Measurements from ENCODE around the gene PAM. TPM values are rescaled to one million over a fixed set of nuclear protein-coding genes. Genes with fewer than 3 reads are reported as not detected.

Gene PAM
- polyA plus RNA-seq, 1 donor (not counting 4 experiments of a cell fraction or from before 2014, with no cell fraction given): 149 TPM

- FAIRE-seq: no peak
- H4K20me1 ChIP-seq (ENCODE audit: control insufficient read depth, extremely low read depth, insufficient read depth, low read length): no peaks in the 10 kb centered on the region
- H3K4me2 ChIP-seq (ENCODE audit: control insufficient read depth, extremely low read depth, insufficient read depth, low read depth, low read length): no peak overlapping the region
- H3K4me1 ChIP-seq (ENCODE audit: control insufficient read depth, extremely low read depth, insufficient read depth, low read length): no peaks in the 10 kb centered on the region
- no peak overlapping the region for H3K4me3 ChIP-seq (ENCODE audit: control insufficient read depth in 2 of 3, extremely low read depth in 1 of 3, insufficient read depth in 2 of 3, low read depth in 1 of 3, low read length in 3 of 3)
- TF ChIP-seq EZH2 (IDR thresholded peaks at IDR 0.05; ENCODE audit: low read length): no peak
- no peak for TF ChIP-seq CTCF (optimal IDR thresholded peaks at IDR 0.05 in 1 of 3, IDR thresholded peaks at IDR 0.05 in 1 of 3, conservative IDR thresholded peaks at IDR 0.05 in 1 of 3; ENCODE audit: extremely low read depth in 1 of 3, insufficient read depth in 2 of 3, low read length in 3 of 3)
- DNase-seq (ENCODE audit: low read depth, low spot score): no peak
- H3K79me2 ChIP-seq (ENCODE audit: control insufficient read depth, insufficient read depth, low read length): no peaks in the 10 kb centered on the region
- H3K9me3 ChIP-seq (ENCODE audit: control insufficient read depth, low read depth, low read length): no peaks in the 10 kb centered on the region
- peaks cover 0 to 4% of the 10 kb centered on the region in 2 experiments for H3K36me3 ChIP-seq (ENCODE audit: control insufficient read depth in 2 of 2, extremely low read depth in 1 of 2, insufficient read depth in 2 of 2, low read length in 2 of 2)
- no peak overlapping the region for H2AFZ ChIP-seq (ENCODE audit: control insufficient read depth, low read length)
- H3K27me3 ChIP-seq (ENCODE audit: control insufficient read depth, extremely low read depth, insufficient read depth, low read length): no peaks in the 10 kb centered on the region
- no peak overlapping the region for H3K27ac ChIP-seq (ENCODE audit: control insufficient read depth, insufficient read depth, low read length)
- H3K9me1 ChIP-seq (ENCODE audit: control insufficient read depth, extremely low read depth, insufficient read depth, low read length): no peaks in the 10 kb centered on the region
- dilution Hi-C loops (cut with MboI; ENCODE audit: extremely low pct_ligation_motif_present, low sequenced_read_pairs): no loop called here
- no peak overlapping the region for H3K9ac ChIP-seq (ENCODE audit: control insufficient read depth, extremely low read depth, insufficient read depth, low read length)
Observed at GRCh38 chr5:103013933-103014552, 258.9 kb downstream of the PAM start.

- DNase-seq (ENCODE audit: low read depth, low spot score) (no peak), FAIRE-seq (no peak)
- Histone ChIP-seq H3K9me3 (ENCODE audit: control insufficient read depth, low read depth, low read length) (no peaks in the 10 kb centered on the region), H3K4me2 (ENCODE audit: control insufficient read depth, extremely low read depth, insufficient read depth, low read depth, low read length) (no peak overlapping the region), H3K9ac (ENCODE audit: control insufficient read depth, extremely low read depth, insufficient read depth, low read length) (no peak overlapping the region), H3K4me3 (ENCODE audit: control insufficient read depth in 2 of 3, extremely low read depth in 1 of 3, insufficient read depth in 2 of 3, low read depth in 1 of 3, low read length in 3 of 3) (no peak overlapping the region), H4K20me1 (ENCODE audit: control insufficient read depth, extremely low read depth, insufficient read depth, low read length) (no peaks in the 10 kb centered on the region), H3K79me2 (ENCODE audit: control insufficient read depth, insufficient read depth, low read length) (no peaks in the 10 kb centered on the region), H3K4me1 (ENCODE audit: control insufficient read depth, extremely low read depth, insufficient read depth, low read length) (no peaks in the 10 kb centered on the region), H2AFZ (ENCODE audit: control insufficient read depth, low read length) (no peak overlapping the region), H3K36me3 (ENCODE audit: control insufficient read depth in 2 of 2, extremely low read depth in 1 of 2, insufficient read depth in 2 of 2, low read length in 2 of 2) (peaks cover 0 to 1% of the 10 kb centered on the region in 2 experiments), H3K27me3 (ENCODE audit: control insufficient read depth, extremely low read depth, insufficient read depth, low read length) (no peaks in the 10 kb centered on the region), H3K27ac (ENCODE audit: control insufficient read depth, insufficient read depth, low read length) (no peak overlapping the region), H3K9me1 (ENCODE audit: control insufficient read depth, extremely low read depth, insufficient read depth, low read length) (no peaks in the 10 kb centered on the region)
- dilution Hi-C loops (cut with MboI; ENCODE audit: extremely low pct_ligation_motif_present, low sequenced_read_pairs): no loop called here
- no peak for TF ChIP-seq CTCF (optimal IDR thresholded peaks at IDR 0.05 in 1 of 3, IDR thresholded peaks at IDR 0.05 in 1 of 3, conservative IDR thresholded peaks at IDR 0.05 in 1 of 3; ENCODE audit: extremely low read depth in 1 of 3, insufficient read depth in 2 of 3, low read length in 3 of 3)
- TF ChIP-seq EZH2 (IDR thresholded peaks at IDR 0.05; ENCODE audit: low read length): no peak
Observed at GRCh38 chr5:103014983-103015382, 259.9 kb downstream of the PAM start.
